ENCODE measurements around the gene ZBTB16.

Gene ZBTB16

GRCh38 chr11:114181195-114181594 lies 121.7 kb downstream of the ZBTB16 start:
- no peak for TF ChIP-seq CTCF (conservative IDR thresholded peaks at IDR 0.05; ENCODE audit: control insufficient read depth, insufficient read depth, low read depth, low read length)
- no peak overlapping the region for H3K4me3 ChIP-seq (ENCODE audit: control insufficient read depth, low read depth, low read length)
- peak; percentile 20 for DNase-seq (ENCODE audit: low read depth)

- DNase-seq (ENCODE audit: low read depth), result no peak
- no peak for TF ChIP-seq CTCF (conservative IDR thresholded peaks at IDR 0.05; ENCODE audit: control insufficient read depth, insufficient read depth, low read depth, low read length)
- no peak overlapping the region for H3K4me3 ChIP-seq (ENCODE audit: control insufficient read depth, low read depth, low read length)
Measured at GRCh38 chr11:114181752-114182151, 122.2 kb downstream of the ZBTB16 start.

DNA sequence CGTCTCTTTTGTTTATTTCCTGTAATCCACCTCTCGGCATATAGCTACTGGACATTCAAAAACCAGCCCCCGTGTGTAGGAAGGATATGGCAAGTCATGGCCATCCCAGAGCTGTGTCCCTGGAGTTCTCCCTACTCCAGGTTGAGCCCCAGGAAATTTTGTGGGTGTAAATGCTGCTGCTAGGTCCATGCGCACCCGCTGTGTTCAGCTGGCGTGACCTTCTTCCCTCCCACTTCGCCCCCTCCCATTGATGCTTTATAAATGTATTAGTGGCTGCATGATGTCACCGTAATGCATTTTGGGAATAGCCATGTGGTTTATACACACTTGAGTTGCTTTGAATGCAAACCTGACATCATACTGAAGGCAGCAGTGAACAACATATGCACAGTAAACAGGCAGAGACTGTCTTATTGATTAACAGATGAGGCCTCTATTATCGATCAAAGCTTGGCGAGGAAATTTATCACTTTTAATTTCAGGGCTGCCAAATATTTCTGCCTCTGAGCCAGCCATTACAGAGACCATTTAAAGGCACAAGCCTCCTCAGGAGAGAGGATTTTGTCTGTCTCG lies 123.0 kb downstream of the ZBTB16 start:
- H3K4me3 ChIP-seq (ENCODE audit: control insufficient read depth, low read depth, low read length), result no peak overlapping the region
- TF ChIP-seq CTCF (conservative IDR thresholded peaks at IDR 0.05; ENCODE audit: control insufficient read depth, insufficient read depth, low read depth, low read length), result no peak
- peak; percentile 59 for DNase-seq (ENCODE audit: low read depth)

DNA sequence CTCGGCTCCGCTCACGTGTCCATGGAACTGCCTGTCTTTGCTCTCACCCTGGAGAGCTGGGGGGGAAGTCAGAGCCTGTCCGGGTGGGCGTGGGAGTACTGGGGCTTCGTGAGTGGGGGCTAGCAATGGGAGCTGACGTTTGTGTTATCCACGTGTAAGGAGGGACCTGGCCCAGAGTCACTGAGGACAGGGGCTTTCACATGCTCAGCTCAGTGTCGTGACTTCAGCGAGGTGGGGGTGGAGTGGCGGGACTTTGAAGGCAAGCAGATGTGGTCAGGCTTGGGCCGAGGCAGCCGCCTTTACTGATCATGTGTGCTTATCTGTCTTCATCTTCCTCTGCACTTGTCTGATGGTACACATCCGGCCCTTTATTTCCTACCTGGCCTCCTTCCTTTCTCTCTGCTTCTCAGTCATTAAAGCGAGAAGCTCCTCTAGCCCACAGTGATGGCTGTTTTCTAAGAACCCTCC lies 123.6 kb downstream of the ZBTB16 start:
- no peak overlapping the region for H3K4me3 ChIP-seq (ENCODE audit: control insufficient read depth, low read depth, low read length)
- TF ChIP-seq CTCF (conservative IDR thresholded peaks at IDR 0.05; ENCODE audit: control insufficient read depth, insufficient read depth, low read depth, low read length), result no peak

GRCh38 chr11:114185436-114185835 lies 125.9 kb downstream of the ZBTB16 start:
- DNase-seq (ENCODE audit: low read depth), result no peak
- no peak overlapping the region for H3K4me3 ChIP-seq (ENCODE audit: control insufficient read depth, low read depth, low read length)
- TF ChIP-seq CTCF (conservative IDR thresholded peaks at IDR 0.05; ENCODE audit: control insufficient read depth, insufficient read depth, low read depth, low read length), result no peak

More for the DNA sequence above, 123.6 kb downstream of the ZBTB16 start:
- peak; percentile 25 for DNase-seq (ENCODE audit: low read depth)

DNA sequence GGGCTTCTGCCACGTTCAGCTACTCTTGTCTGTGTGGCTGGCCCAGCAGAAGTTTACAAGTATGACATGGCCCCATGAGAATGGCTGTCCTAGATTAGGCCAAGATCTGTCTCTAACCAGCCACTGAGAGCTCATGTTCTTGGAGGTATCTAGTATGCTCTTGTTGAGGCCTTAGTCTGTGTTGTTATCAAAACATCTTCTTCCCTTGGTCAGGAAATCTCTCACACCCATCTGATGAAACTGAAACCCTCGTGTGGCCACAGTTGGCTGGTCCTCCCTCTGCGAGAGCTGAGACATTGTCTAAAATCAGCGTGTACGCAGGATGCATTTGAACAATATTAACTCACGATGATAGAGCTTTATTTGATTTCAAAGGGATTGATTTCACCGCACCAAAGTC lies 127.7 kb downstream of the ZBTB16 start:
- TF ChIP-seq CTCF (conservative IDR thresholded peaks at IDR 0.05; ENCODE audit: control insufficient read depth, insufficient read depth, low read depth, low read length), result no peak
- no peak for DNase-seq (ENCODE audit: low read depth)
- H3K4me3 ChIP-seq (ENCODE audit: control insufficient read depth, low read depth, low read length), result no peak overlapping the region
